Measurements from ENCODE around the gene TSC22D1. TPM values are rescaled to one million over a fixed set of nuclear protein-coding genes. Genes with fewer than 3 reads are reported as not detected.

Gene TSC22D1
- total RNA-seq, 1 experiment from 2014 or later: 37.2 TPM

- Histone ChIP-seq H3K36me3 (ENCODE audit: insufficient read depth, low read length, poor library complexity, severe bottlenecking) (no peaks in the 10 kb centered on the region), H3K27me3 (replicated peaks; ENCODE audit: insufficient read depth, low read depth, low read length, poor library complexity) (no peaks in the 10 kb centered on the region), H3K4me3 (ENCODE audit: low read depth, low read length, poor library complexity, severe bottlenecking) (no peak overlapping the region), H3K9me3 (ENCODE audit: low read depth, low read length, poor library complexity, severe bottlenecking) (no peaks in the 10 kb centered on the region), H3K4me1 (ENCODE audit: insufficient read depth, low read length, poor library complexity, severe bottlenecking) (no peaks in the 10 kb centered on the region), H3K27ac (ENCODE audit: low read depth, low read length, poor library complexity, severe bottlenecking) (no peak overlapping the region)
- ChIA-PET POLR2A (ENCODE audit: low non-redundant PET) (interaction anchor here (0.5 kb wide), 1 partner anchor 430 kb away, joined by 3 read pairs; no protein-coding TSS in a partner anchor), CTCF (interaction anchor here (0.6 kb wide), 1 partner anchor 243 kb away, joined by 3 read pairs; no protein-coding TSS in a partner anchor)
- DNase-seq (ENCODE audit: low spot score): no peak
- intact Hi-C loops (cut with micrococcal nuclease; ENCODE audit: unreplicated experiment): loop anchor here (10.0 kb wide), 1 partner anchor 327 kb away; no protein-coding TSS in a partner anchor
- TF ChIP-seq EZH2 (IDR thresholded peaks at IDR 0.05; ENCODE audit: borderline replicate concordance, low read depth, low read length, poor library complexity, severe bottlenecking): no peak
- TF ChIP-seq, protein P1, sequence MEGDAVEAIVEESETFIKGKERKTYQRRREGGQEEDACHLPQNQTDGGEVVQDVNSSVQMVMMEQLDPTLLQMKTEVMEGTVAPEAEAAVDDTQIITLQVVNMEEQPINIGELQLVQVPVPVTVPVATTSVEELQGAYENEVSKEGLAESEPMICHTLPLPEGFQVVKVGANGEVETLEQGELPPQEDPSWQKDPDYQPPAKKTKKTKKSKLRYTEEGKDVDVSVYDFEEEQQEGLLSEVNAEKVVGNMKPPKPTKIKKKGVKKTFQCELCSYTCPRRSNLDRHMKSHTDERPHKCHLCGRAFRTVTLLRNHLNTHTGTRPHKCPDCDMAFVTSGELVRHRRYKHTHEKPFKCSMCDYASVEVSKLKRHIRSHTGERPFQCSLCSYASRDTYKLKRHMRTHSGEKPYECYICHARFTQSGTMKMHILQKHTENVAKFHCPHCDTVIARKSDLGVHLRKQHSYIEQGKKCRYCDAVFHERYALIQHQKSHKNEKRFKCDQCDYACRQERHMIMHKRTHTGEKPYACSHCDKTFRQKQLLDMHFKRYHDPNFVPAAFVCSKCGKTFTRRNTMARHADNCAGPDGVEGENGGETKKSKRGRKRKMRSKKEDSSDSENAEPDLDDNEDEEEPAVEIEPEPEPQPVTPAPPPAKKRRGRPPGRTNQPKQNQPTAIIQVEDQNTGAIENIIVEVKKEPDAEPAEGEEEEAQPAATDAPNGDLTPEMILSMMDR (conservative IDR thresholded peaks at IDR 0.05; ENCODE audit: low read depth, low read length): no peak
- no TSS peak for BruUV-seq (replicated peaks)
Measured at GRCh38 chr13:44487989-44488388, 88.1 kb downstream of the TSC22D1 start.

- no peak overlapping the region for H3K27ac ChIP-seq (ENCODE audit: low read depth, low read length, poor library complexity, severe bottlenecking)
- CTCF ChIA-PET: interaction anchor here (1.0 kb wide), 1 partner anchor 334 kb away, joined by 5 read pairs; no protein-coding TSS in a partner anchor
- BruUV-seq (replicated peaks): no TSS peak
- TF ChIP-seq, protein P1 (conservative IDR thresholded peaks at IDR 0.05; ENCODE audit: low read depth, low read length): no peak
- no peak for TF ChIP-seq EZH2 (IDR thresholded peaks at IDR 0.05; ENCODE audit: borderline replicate concordance, low read depth, low read length, poor library complexity, severe bottlenecking)
- intact Hi-C loops (cut with micrococcal nuclease; ENCODE audit: unreplicated experiment): loop anchor here (5.0 to 10.0 kb wide), 3 partner anchors 93 to 393 kb away; partner anchors contain the start of gene TSC22D1
- H3K9me3 ChIP-seq (ENCODE audit: low read depth, low read length, poor library complexity, severe bottlenecking): no peaks in the 10 kb centered on the region
- no peak for DNase-seq (ENCODE audit: low spot score)
- no peaks in the 10 kb centered on the region for H3K36me3 ChIP-seq (ENCODE audit: insufficient read depth, low read length, poor library complexity, severe bottlenecking)
- POLR2A ChIA-PET (ENCODE audit: low non-redundant PET): no interaction called here
- no peak overlapping the region for H3K4me3 ChIP-seq (ENCODE audit: low read depth, low read length, poor library complexity, severe bottlenecking)
- H3K27me3 ChIP-seq (replicated peaks; ENCODE audit: insufficient read depth, low read depth, low read length, poor library complexity): no peaks in the 10 kb centered on the region
- H3K4me1 ChIP-seq (ENCODE audit: insufficient read depth, low read length, poor library complexity, severe bottlenecking): no peaks in the 10 kb centered on the region
Measured at GRCh38 chr13:44484562-44485138, 91.5 kb downstream of the TSC22D1 start.

DNA sequence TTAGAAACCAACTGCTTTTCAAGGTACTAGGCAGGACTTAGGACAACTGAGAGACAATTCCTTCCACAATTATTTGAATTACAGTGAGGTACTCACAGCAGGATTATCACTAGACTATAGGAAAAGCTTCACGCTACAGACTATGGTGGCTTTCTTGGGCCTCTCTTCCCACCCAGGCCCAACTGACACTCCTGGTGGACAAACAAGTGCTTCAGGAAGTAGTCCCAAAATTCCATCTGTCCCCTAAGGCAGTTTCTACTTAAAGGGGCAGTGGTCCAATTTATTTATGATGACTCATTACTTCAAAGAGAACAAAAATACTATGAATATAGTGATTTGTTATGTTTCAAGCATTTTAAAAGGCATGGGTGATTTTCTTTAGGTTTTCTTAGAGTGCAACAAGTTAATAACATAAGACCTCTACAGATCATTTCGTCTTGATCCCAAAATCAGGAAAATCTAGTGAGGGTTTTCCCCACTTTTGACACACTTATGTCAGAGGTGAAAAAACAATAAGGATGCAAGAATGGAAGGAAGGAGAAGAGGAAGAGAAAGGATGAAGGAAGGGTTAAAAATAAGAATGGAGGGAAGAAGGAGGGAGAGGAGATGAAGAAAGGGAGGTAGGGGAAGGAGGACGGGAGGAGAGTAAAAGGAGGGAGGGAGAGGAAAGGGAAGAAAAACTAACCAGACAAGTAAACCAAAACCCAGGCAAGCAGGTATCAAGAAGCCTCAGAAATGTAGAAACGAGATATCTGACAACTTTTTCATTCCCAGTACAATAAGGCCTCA, 101.8 kb downstream of the TSC22D1 start:
- ChIA-PET CTCF (no interaction called here), POLR2A (ENCODE audit: low non-redundant PET) (no interaction called here)
- intact Hi-C loops (cut with micrococcal nuclease; ENCODE audit: unreplicated experiment): no loop called here
- TF ChIP-seq, protein P1 (conservative IDR thresholded peaks at IDR 0.05; ENCODE audit: low read depth, low read length): no peak
- TF ChIP-seq EZH2 (IDR thresholded peaks at IDR 0.05; ENCODE audit: borderline replicate concordance, low read depth, low read length, poor library complexity, severe bottlenecking): no peak
- Histone ChIP-seq H3K4me1 (ENCODE audit: insufficient read depth, low read length, poor library complexity, severe bottlenecking) (peaks cover 12% of the 10 kb centered on the region), H3K27ac (ENCODE audit: low read depth, low read length, poor library complexity, severe bottlenecking) (no peak overlapping the region), H3K36me3 (ENCODE audit: insufficient read depth, low read length, poor library complexity, severe bottlenecking) (no peaks in the 10 kb centered on the region), H3K9me3 (ENCODE audit: low read depth, low read length, poor library complexity, severe bottlenecking) (no peaks in the 10 kb centered on the region), H3K27me3 (replicated peaks; ENCODE audit: insufficient read depth, low read depth, low read length, poor library complexity) (no peaks in the 10 kb centered on the region), H3K4me3 (ENCODE audit: low read depth, low read length, poor library complexity, severe bottlenecking) (no peak overlapping the region)
- peak; percentile 48 for DNase-seq (ENCODE audit: low spot score)
- no TSS peak for BruUV-seq (replicated peaks)

Measured in A673 (cell line).